GM18858 (cell line): ENCODE results near the gene ADAM33.

Source experiments
- ATAC-seq: cut with Tn5 transposase; IDR thresholded peaks from one replicate; pipeline ENCODE4 v1.9.1; 2021; ENCODE audit not compliant: unreplicated experiment

Gene ADAM33

DNA sequence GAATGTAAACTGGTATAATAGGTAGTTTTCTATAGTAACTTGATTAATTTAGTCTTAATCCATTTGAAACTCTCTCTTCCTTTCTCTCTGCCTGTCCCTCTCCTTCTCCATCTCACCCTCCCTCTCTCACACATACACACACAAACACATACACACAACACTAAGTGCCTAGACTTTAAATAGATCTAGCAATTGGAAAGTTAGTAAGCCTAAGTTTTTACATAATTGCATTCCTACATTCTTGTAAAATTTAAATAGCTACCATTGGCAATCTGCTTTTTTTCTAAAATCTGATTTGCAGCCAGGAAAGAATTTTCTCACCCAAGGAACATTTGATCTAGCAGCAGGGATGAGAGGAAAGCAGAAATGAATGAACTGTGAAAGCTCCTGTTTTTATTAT lies 34.3 kb downstream of the ADAM33 start:
- ATAC-seq, result no peak

DNA sequence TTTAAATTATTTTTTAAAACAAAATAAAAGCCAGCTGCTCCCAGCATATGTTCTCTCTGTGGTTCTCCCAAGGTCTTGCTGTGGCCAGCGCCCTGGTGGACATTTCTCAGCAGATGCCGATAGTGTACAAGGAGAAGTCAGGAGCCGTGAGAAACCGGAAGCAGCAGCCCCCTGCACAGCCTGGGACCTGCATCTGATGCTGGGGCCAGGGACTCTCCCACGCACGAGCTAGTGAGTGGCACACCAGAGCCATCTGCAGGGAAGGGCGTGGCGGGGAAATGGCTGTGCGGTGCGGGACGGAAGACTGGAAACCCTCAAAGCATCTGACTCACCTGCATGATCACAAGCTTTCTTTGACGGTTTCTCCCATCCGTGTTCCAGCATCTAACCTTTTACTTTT lies 35.2 kb downstream of the ADAM33 start:
- no peak for ATAC-seq

DNA sequence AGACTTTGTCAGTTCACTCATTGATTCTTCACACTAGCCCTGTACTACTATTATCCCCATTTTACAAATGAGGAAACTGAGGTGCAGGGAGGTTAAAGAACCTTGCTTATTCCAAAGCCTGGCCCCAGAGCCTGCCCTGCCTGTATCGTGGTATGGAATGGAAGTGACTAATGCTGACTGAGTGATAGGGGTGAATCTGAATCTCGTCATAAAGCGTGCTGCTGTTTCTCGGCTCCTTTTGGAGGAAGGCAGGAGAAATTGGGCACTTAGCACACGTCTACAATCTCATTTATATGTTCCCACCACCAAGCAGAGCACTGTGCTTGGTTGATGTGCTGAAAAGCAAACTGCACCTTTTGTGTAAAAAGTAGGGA lies 35.8 kb downstream of the ADAM33 start:
- no peak for ATAC-seq

DNA sequence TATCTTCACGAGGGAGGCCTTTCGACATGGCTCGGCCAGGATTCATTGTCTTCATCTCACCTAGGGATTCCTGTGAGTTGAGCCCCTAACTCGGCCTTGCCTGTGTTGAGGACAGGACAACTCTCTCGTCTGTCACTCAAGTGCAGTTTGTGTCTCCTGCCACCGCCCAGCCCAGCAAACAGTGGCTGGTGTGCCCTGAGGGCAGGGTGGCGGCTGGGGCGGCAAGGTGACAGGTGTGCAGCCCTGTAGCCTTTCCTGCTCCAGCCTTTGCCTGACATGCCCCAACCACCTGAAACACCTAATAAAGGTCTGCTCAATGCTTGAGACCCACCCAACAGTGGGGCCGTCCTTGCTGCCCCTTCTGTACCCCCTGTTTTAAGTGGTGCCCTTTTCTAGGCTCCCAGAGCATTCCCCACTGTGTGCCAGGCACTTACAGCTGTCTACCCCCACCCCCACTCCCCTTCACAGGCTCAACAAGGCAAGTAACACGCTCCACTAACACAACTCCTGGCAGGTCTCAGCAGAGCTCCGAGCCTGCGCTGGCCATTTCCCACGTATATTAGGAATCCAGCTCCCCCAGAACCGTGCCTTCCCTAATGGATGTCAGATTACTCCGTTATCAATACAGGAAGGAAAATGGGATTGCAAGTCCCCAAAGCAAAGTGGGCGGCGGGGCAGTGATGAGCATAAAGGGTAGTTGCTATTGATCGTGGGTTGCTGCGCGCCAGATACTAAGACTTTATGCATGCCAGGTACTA lies 36.3 kb downstream of the ADAM33 start:
- no peak for ATAC-seq

- no peak for ATAC-seq
These were observed 41.6 kb downstream of the ADAM33 start for GRCh38 chr20:3640259-3640658.

DNA sequence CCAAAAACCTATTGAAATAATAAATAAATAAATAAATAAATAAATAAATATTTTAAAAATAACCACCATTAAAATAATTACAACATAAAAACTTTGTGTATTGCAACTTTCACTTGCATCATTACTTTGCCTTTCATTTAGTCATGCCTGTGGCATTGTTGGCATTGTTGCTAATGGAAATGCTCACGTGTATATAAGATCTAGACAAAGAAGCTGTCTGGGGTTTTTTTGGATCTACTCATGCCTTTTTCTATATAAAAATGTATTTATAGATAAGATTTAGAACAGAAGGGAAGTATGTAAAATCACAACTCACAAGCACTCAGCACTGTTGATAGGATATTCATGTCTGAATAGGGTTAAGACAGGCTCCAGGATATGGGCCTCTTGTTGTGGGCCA lies 46.5 kb downstream of the ADAM33 start:
- no peak for ATAC-seq

GRCh38 chr20:3633913-3634478 lies 47.8 kb downstream of the ADAM33 start:
- no peak for ATAC-seq

DNA sequence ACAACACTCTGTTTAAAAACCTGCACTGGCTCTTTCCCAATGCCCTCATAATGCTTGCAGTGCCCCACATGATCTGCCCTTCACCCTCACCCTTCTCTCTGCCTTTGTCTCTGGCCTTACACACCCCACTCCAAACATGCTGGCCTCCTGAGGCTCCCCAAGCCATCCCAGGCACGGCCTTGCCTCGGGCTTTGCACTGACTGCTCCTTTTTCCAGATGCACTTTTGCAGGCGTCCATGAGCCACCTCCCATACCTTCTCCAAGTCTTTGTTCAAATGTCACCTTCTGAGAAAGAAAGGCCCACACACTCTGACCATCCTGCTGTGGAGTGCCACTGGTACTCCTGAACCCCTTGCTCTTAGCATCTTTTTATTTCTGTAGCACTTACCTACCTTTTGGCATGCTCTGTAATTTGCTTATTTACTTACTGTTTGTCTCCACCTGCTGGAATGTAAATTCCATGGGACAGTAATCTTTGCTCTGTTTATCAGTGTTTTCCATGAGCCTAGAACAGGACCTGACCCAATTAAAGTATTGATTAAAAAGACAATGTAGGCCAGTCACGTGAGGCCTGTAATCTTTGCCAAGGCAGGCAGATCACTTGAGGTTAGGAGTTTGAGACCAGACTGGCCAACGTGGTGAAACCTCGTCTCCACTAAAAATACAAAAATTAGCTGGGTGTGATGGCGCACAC lies 49.4 kb downstream of the ADAM33 start:
- no peak for ATAC-seq

DNA sequence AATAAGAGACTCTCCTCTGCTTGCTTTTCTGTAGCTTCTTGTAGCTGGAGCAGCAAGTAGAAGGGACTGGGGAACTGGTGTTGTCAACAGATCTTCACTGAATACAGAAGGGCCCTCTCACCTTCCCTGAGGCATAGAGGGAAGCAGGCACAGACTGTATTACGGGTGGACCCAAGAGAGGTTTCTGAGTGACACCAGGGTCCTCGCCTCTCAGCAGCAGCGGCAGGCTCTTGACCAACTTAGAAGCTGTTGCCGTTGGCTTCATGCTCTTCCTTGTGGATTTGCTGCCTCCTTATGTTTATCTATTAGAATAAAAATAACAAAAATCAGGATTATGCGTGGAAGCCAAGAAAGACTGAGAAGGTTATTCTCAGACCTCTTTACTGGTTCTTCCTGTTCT lies 50.3 kb downstream of the ADAM33 start:
- no peak for ATAC-seq

DNA sequence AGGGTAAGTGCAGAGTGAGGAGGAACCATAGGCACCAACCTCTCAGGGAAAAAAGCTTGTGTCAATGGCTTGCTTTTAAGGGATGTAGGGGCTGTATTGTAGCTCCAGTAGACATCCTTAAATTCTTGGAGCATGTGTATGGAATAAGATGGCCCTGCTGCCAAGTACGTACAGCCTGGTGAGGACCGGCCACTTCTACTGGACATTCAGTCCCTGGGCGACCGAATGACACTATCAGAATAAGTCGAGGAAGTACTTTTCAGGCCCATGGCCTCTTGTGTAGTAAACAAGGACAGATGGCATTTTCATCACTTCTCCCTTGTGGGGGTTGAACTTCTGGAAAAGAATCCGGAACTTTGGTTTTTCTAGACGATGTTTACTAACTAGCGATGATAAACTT lies 51.4 kb downstream of the ADAM33 start:
- ATAC-seq, result no peak

DNA sequence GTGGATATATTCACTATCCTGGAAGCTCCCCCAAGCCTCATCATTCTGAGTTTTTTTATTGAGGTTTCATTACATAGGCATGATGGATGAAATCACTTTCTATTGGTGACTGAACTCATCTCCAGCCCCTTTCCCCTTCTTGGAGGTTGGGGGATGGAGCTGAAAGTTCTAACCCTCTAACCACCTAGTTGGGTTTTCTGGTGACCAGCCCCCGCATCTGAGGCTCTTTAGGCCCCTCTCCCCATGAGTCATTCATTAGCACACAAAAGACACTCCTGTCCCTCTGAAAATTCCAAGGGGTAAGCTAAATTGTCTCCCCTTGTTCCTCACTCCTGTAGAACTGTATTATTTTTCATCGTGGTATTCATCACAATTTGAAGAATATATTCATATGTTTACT lies 51.9 kb downstream of the ADAM33 start:
- no peak for ATAC-seq

DNA sequence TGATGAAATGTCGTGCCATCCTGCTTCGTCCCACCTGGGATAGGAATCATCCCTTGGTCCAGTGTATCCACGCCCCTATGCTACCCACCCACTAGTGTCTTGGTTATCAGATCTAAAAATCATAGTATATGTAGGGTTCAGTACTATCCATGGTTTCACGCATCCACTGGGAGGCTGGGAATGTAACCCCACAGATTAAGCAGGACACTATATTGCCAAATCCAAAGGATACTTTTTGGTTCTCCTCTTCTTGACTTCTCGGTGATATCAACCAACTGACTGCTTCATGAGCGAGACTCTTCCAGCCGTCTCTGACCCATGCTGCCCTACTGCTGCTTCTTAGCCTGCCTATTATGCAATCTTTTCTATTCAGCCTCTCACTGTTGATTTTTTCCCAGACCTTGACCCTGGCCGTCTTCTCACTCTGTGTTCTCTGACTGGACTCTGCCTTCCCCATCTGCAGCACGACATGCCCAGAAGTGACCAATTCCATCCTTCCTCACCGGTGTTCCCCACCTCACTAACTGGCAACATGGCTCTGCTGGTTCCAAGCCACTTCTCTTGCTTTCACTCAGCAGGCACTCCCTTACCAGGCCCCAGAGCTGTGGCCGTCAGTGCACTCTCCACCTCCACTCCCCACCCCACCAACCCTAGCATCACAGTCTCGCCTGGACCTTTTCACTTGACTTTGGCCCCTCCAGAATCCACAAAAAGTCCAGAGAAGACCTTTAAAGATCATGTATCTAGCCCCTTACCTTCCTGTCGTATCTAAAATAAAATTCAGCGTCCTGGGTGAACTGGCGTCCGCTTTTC lies 53.1 kb downstream of the ADAM33 start:
- no peak for ATAC-seq

DNA sequence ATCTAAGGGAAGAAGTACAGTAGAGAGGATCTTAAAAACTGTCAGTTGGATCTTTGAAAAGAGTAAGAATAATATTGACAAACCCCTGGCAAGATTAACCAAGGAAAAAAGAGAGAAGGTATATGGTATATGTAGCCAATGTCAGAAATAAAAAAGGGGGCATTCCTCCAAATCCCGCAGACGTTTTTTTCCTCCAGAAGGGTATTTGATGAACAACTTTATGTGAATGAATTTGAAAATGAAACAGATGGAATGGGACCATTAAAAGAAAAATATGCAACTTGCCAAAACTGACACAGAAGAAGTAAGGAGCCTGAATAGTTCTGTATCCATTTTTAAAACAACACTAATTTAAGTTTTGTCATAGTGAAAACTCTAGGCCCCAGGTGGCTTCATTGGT lies 54.3 kb downstream of the ADAM33 start:
- no peak for ATAC-seq

GRCh38 chr20:3622406-3622805 lies 59.4 kb downstream of the ADAM33 start:
- no peak for ATAC-seq

- no peak for ATAC-seq
These were observed 60.7 kb downstream of the ADAM33 start for GRCh38 chr20:3621111-3621510.
